NCI-H748 (cell line): ENCODE measurements around the gene PDXDC1.
"Not testable (repeated sequence)": the region's sequence is repeated elsewhere in the genome, so short reads cannot be mapped to it uniquely, and the experiment has no call there.

ENCODE experiments used
- DNase-seq: peaks from one replicate; lab custom pipeline; 2025; ENCODE audit not compliant: unreplicated experiment; lab: John Stamatoyannopoulos, UW

Gene PDXDC1

DNA sequence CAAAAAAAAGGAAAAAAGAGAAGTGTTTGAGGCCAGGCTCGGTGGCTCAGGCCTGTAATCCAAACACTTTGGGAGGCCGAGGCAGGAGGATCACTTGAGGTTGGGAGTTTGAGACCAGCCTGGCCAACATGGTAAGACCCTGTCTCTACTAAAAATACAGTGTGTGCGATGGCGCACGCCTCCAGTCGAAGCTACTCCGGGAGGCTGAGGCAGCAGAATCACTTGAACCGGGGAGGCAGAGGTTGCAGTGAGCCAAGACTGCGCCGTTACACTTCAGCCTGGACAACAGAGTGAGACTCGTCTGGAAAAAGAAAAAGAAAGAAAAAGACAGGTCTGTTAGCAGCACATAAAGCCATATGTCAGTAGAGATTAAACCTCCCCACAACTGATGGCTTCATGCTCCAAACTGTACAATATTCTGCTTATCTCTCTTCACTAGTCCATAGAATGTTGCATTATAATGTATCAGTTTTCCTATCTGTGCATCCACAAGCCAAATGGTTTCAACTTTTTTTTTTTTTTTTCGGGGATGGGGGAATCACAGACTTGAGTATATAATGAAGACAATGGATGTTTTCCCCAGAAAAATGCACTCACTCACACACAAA lies 3.1 kb upstream of the PDXDC1 start:
- not testable (repeated sequence) for DNase-seq

DNA sequence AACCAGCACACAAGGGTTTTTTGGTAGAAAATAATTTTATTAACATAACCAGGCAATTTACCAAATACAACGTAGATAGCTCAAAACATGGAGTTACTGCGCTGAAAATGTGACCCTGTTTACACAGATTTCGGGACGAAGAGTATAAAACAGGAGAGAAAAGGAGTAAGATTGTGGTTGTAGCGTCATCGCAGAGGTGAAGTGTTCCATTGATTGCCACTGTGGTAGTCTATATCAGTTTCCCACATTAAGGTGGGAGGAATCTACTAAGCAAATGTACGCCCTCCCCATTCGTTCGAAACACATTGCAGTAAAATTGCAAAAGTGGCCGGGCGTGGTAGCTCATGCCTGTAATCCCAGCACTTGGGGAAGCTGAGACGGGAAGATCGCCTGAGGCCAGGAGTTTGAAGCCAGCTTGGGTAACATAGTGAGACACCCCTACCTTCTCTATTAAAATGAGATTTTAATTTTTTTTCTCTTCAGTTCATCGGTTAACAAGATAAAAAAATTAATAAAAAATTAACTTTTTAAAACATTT lies 972 bp upstream of the PDXDC1 start:
- peak; percentile 0 for DNase-seq

DNA sequence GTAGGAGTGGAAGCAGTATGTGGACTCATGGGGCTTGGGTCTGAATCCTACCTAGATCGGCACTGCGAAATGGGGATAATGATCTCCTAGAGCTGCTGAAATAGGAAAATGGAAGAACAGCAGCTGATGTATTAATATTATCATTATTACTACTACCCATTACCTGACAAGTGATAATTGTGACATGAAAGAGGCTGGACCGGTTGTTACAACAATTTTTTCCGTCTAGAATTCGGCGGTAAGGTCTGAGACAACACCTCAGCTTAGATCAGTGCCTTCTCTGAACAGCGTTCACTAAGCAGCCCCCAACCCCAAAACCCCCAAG lies 533 bp upstream of the PDXDC1 start:
- DNase-seq: not testable (repeated sequence)

DNA sequence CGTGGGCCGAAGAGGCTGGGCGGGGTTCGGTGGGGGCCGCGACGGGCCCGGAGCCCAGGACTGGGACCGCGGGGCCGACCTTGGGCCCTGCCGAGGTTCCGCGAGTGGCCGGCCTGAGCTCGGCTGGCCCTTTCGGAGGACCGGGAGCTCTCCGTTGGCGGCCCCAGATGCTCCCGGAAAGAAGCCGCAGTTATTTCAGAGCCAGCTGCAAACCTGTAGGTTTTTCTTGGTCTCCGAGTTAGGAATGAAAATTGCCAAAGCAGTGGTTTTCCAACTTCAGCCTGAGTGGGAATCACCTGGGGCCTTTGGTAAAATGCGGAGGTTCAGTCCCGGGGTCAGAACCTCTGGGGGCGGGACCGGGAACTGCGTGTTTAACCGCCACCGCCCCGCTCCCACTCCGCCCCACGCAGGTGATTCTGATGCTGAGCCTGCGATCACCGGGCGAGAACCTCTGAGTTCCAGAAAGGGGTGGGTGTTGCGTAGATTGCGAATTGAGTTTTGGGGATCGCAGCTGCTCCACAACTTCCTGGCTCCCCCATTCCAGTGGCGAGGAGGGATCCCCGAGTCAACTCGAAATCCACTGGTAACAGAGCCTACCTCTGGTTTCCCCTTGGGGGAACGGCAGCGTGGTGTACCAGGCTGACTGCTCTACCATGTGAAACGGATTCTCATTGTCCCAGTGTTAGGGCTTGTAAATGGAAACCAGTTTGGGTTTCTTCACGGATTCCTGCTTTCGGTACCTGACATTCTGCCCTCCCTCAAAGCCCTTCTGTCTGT lies 780 bp downstream of the PDXDC1 start:
- DNase-seq: peak; percentile 3

DNA sequence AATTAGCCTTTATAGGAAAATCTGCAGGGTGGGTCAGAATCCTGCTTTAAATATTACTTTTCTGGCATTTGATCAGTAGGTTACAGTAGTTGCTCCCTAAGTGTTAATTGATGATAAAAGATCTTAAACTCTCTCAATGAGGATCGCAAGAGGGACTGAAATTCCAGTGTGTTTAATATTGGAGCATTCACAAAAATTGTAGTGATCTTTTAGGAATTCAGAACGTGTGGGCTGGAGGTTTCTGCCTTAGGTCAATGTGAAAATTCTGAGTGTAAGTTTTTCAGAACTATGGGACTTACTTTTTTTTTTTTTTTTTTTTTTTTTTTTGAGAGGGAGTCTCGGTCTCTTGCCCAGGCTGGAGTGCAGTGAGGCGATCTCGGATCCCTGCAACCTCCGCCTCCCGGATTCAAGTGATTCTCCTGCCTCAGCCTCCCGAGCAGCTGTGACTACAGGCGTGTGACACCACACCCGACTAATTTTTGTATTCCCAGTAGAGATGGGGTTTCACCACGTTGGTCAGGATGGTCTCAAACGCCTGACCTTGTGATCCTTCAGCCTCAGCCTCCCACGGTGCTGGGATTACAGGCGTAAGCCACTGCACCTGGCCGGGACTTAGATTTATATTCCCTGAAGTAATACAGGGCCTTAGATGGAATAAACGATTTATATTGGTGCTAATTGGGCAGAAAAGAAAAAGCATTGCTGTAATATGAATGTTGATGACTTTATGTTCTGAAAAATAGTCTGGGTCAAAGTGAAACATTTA lies 2.3 kb downstream of the PDXDC1 start:
- DNase-seq: not testable (repeated sequence)

DNA sequence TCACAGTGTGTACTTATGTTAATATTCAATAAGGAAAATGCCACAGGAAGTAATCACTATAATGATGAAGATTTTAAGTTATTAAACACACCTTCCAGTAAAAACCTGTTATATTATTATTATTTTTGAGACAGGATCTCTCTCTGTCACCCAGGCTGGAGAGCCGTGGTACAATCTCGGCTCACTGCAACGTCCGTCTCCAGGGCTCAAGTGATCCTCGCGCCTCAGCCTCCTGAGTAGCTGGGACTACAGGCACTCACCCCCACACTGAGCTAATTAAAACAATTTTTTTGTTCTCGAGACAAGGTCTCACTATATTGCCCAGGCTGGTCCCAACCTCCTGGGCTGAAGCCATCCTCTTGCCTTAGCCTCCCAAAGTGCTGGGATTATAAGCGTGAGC lies 3.5 kb downstream of the PDXDC1 start:
- not testable (repeated sequence) for DNase-seq

DNA sequence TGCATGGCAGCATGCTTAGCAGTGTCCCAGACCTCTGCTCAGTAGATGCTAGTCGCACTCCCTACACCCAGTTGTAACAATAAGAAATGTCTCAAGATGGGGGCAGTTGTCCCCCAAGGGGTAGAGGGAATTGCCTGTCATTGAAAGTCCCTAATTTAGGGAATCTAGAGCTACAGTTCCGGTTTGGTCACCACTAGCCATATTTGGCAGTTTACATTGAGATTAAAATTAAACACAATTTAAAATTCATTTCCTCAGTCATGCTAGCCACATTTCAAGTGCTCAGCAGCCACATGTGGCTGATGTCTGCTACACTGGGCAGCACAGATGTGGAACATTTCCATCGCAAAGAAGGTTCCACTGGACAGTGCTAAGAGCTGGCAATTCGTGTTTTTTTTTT lies 4.1 kb downstream of the PDXDC1 start:
- not testable (repeated sequence) for DNase-seq

DNA sequence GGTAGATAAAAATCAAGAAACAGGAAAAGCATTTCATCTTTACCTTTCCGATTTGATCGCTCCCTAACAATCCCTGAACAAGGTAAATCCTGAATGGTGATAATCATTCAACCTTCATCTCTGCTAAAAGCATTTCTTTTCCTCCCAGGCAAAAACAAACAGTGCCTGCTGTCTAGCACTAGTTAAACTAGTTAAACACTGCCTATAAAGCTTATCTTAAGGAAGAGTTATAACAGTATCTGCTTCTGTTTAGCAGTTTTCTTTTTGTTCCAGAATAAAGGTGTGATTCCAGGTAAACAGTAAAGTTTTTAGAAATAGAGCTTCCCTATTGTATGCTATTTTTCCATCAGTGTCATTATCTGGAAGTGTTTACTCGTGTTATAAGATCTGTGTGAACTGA lies 6.4 kb downstream of the PDXDC1 start:
- DNase-seq: not testable (repeated sequence)

DNA sequence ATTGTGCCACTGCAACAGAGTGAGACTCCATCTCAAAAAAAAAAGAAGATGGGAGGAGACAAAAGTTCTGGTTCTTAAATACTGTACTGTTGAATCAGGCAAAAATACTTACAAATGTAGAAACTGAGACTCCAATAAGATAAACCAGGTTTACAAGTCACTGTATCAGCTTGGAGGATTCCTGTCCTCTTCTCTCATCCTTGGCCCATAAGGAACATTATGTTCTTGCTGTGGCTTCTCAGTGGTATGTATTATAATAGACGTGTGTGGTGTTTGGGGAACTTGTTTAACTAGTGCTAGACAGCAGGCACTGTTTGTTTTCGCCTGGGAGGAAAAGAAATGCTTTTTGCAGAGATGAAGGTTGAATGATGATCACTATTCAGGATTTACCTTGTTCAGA lies 7.7 kb downstream of the PDXDC1 start:
- not testable (repeated sequence) for DNase-seq

DNA sequence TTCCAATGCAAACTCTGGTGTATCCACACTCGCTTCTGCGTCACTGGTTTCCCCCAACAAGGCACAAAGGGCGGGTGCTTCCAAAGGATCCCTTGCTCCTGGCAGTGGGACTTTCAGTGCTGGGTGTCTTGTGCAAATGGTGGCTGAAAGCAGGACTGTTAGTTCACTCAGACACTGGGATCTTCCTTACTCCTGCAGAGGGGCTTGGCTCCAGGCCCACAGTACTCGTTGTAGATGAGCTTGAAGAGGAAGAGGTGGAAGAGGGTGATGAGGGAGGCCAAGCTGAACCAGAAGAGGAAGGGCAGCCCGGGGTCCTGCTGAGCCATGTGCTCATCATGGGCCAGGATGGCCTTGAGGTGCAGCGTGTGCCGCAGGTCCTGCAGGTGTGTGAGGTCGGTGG lies 13.3 kb downstream of the PDXDC1 start:
- not testable (repeated sequence) for DNase-seq

DNA sequence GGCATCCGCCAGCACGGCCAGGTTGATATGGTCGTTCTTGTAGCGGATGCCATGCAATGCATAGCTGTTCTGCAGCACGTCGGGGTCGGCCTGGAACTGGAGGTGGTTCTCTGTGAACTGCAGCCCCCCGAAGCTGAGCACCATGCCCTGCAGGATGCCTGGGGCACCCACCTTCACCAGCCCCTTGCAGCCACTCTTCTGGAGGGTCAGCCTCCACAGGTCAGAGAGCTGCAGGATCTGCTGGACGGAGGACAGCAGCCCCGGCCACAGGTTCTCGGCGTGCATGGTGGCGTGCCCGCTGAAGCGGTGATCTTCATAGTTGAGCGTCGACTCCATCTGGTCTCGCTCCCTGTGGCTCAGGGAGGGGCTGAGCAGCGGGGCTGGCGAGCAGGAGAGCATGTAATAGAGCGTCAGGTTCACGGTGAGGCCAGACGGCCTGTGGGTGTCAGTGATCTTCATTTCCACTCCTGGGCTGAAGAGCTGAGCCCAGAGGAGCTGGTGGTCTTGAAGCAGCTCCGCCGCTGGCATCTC lies 13.9 kb downstream of the PDXDC1 start:
- DNase-seq: not testable (repeated sequence)

DNA sequence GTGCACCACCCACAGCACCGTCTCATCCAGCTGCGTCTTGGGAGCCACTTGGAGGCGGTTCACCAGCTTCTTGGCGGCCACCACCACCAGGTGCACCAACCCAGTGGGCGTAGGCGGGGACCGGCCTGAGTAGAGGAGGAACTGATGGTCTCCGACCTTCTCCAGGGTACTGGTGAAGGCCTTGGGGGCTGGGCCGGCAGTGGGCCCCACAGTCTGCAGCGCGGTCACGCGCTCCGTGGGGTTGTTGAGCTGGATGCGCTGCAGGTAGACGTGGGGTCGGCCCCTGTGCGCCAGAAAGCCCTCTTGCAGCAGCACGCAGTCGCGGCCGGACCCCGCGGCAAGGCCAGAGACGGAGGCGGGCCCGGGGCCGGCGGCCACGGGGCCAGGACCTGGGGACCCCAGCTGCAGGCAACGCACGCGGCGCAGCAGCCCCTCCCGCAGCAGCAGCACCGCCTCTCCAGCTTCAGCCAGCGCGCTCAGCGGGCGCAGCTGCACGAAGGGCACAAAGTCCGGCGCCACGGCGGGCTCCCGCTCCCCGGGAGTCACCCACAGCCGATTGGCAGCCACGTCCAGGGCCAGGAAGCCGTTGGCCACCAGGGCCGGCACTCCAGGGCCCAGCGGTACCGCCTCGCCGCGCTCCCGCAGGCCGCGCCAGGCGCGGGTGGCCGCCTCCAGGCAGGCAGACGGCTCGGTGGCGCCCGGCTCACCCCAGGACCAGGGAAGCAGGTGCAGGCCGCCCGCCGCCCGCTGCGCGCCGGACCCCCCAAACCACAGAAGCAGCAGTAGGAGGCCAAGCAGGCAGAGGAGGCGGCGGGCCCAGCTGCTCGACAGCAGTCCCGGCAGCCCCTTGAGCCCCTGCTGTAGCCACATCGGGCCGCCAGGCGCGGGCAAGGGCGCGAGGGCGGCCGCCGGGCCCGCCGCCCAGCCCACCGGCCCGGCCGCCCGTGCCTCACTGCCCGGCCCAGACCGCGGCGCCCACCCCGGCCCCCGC lies 14.8 kb downstream of the PDXDC1 start:
- not testable (repeated sequence) for DNase-seq

DNA sequence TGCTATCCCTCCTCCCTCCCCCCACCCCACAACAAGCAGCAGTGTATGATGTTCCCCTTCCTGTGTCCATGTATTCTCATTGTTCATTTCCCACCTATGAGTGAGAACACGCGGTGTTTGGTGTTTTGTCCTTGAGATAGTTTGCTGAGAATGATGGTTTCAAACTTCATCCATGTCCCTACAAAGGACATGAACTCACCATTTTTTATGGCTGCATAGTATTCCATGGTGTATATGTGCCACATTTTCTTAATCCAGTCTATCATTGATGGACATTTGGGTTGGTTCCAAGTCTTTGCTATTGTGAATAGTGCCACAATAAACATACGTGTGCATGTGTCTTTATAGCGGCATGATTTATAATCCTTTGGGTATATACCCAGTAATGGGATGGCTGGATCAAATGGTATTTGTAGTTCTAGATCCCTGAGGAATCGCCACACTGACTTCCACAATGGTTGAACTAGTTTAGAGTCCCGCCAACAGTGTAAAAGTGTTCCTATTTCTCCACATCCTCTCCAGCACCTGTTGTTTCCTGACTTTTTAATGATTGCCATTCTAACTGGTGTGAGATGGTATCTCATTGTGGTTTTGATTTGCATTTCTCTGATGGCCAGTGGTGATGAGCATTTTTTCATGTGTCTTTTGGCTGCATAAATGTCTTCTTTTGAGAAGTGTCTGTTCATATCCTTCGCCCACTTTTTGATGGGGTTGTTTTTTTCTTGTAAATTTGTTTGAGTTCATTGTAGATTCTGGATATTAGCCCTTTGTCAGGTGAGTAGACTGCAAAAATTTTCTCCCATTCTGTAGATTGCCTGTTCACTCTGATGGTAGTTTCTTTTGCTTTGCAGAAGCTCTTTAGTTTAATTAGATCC lies 18.7 kb downstream of the PDXDC1 start:
- DNase-seq: not testable (repeated sequence)

DNA sequence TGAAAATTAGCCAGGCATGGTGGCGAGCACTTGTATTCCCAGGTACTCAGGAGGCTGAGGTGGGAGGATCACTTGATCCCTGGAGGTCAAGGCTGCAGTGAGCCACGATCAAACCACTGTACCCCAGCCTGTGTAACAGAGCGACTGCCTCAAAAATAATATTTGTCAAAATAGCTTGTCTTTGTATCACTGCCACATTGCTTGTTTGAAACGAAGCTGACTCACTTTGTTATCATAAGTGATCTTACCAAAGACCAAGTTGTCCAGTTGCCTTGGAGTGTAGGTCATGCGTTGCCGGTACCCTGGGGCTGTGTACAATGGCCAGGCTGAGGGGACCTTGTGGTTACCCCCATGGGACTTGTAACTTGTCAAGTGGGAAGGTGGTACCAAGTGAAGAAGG lies 21.9 kb downstream of the PDXDC1 start:
- not testable (repeated sequence) for DNase-seq

DNA sequence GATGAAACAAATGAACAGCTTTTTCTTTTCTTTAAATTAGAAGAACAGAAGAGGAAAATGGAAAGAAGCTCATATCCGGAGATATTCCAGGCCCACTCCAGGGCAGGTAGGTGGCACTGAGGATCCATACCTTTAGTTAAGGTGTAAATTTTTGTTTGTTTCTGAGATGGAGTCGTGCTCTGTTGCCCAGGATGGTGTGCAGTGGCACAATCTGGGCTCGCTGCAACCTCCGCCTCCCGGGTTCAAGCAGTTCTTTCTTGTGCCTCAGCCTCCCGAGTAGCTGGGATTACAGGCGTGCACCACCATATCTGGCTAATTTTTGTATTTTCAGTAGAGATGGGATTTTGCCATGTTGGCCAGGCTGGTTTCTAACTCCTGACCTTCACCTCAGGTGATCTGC lies 23.5 kb downstream of the PDXDC1 start:
- DNase-seq: not testable (repeated sequence)

DNA sequence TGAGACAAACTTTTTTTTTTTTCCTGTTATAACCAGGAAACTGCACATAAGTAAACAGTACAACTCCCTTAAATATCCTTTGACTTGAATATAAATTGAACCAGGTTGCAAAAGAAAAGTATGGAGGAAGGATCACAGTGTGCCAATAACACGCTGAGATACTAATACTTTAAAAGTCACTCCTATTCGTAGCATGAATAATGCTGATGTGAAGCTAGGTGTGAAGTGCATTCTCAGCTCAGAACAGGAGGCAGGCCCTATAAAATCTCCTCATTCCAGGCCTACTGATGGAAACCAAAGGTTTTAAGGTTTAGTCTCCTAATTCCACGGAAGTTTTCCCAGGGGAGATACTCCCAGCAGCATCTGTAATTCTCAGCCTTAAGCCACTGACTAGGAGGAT lies 25.0 kb downstream of the PDXDC1 start:
- not testable (repeated sequence) for DNase-seq

DNA sequence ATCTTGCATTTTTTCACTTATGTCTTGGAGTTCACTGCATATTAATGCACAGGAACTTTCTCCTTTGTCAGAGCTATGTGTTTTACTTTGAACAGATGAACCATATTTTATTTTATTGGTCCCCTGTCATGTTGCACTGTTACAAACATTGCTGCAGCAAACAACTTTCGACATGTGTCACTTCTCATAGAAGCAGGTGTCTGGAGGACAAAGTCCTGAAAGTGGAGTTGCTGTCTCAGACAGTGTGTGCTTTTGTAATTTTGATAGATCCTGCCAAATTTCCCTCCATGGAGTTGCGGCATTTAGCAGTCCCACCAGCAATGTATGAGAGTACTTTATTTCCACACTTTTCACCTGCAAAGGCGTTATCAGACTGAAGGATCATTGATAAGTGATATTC lies 27.6 kb downstream of the PDXDC1 start:
- not testable (repeated sequence) for DNase-seq

DNA sequence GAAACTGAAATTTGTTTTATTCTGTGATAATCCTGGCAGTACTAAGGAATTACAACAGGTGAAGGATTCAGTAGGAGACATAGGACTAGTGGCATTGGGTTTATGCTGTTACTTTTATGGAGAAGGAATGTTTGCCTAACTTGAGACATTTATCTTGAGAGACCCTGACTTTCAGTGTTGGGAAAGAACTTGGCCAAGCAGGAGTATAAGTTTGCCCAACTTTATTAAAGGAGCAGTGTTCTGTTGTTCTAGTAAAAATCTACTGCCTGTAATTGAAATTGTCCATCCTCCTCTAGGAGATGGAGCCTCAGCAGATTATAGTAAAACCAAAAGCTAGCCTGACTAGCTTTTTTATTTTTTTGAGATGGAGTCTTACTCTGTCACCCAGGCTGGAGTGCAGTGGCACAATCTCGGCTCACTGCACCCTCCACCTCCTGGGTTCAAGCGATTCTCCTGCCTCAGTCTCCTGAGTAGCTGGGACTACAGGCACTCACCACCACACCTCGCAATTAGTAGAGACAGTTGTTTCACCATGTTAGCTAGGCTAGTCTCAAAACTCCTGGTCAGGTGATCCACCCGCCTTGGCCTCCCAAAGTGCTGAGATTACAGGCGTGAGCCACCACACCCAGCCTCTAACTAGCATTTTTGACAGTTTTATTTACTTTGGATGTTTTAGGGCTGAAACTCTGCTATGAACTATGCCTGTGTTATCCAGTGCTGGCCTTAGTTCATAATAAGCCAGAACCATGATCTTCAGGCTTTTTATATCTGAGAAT lies 30.7 kb downstream of the PDXDC1 start:
- not testable (repeated sequence) for DNase-seq
